GM12892 (cell line): ENCODE results near the gene SSTR1.

Experiments used
- POLR2A ChIP-seq: IDR thresholded peaks from 2 replicates; pipeline ENCODE4 v1.6.1; 2011; ENCODE audit warnings: low read depth, low read length, control low read depth
- POLR2AphosphoS5 ChIP-seq: IDR thresholded peaks from 2 replicates; pipeline ENCODE4 v1.6.1; 2011; ENCODE audit warnings: low read depth, low read length, control low read depth

- TF ChIP-seq POLR2A (no peak), POLR2AphosphoS5 (no peak)
Observed at GRCh38 chr14:38202444-38203191, 5.1 kb upstream of the SSTR1 start.
